SK-N-MC (cell line): Measurements from ENCODE around the gene IL17RD.

ENCODE experiments used
- EZH2 ChIP-seq: fragments of 200-600 bp; sonication (generic); IDR thresholded peaks from one replicate; pipeline ENCODE4 v1.6.1; 2017; ENCODE audit warnings: antibody characterized with exemption
- FOXP2 ChIP-seq: optimal IDR thresholded peaks from 2 replicates; pipeline ENCODE3; 2011; ENCODE audit warnings: mild to moderate bottlenecking, moderate library complexity; ENCODE audit not compliant: insufficient read depth; ENCODE audit errors: extremely low read length, control extremely low read depth
- POLR2AphosphoS5 ChIP-seq: IDR thresholded peaks from 2 replicates; pipeline ENCODE4 v1.6.1; 2012; ENCODE audit warnings: mild to moderate bottlenecking, low read depth, low read length, borderline replicate concordance

- TF ChIP-seq EZH2 (no peak), POLR2AphosphoS5 (no peak), FOXP2 (no peak)
These were observed 98.7 kb downstream of the IL17RD start for GRCh38 chr3:57066471-57066870.
